GM12878 (cell line): ENCODE measurements around the gene CKS1B. TPM values are rescaled to one million over a fixed set of nuclear protein-coding genes. Genes with fewer than 3 reads are reported as not detected.

Experiments
- ATAC-seq: fragments of 200-7000 bp; cut with Tn5 transposase; 3 replicates; pipeline ENCODE4 v1.9.1; 2020; ENCODE audit warnings: mild to moderate bottlenecking, moderate library complexity
- BruUV-seq: library from RNA; stranded (reverse); fragments of 400-500 nt; replicated peaks from 2 replicates; lab custom pipeline; 2021; lab: Mats Ljungman, UMichigan
- CTCF ChIA-PET: fragments of 300-600 bp; sonication (Branson Sonifier 250); formaldehyde crosslinking; extraction: SDS; loops from one replicate; lab custom pipeline; 2021; ENCODE audit warnings: inconsistent platforms; lab: Yijun Ruan, JAX
- POLR2A ChIA-PET: fragments of 350-600 bp; formaldehyde crosslinking; extraction: SDS; loops from one replicate; lab custom pipeline; 2021; ENCODE audit warnings: inconsistent platforms; lab: Charles Lee
- RAD21 ChIA-PET: fragments of 300-600 bp; sonication (Branson Sonifier 250); formaldehyde crosslinking; loops from one replicate; lab custom pipeline; 2023; ENCODE audit warnings: antibody characterized with exemption; ENCODE audit not compliant: unreplicated experiment; lab: Charles Lee
- SMC1A ChIA-PET: fragments of 300-600 bp; sonication (Branson Sonifier 250); formaldehyde crosslinking; loops from one replicate; lab custom pipeline; 2023; ENCODE audit not compliant: unreplicated experiment, uncharacterized antibody; lab: Charles Lee
- DNase-seq: peaks from one replicate; pipeline ENCODE4 v3.0.0-alpha.2; 2011; ENCODE audit warnings: low read depth, low spot score
- FAIRE-seq: peaks from 3 replicates; lab custom pipeline; 2011; peaks lifted over from hg19 to GRCh38; lab: Jason Lieb, UNC
- H2AFZ ChIP-seq: 2 replicates; pipeline ENCODE4 v1.6.0; 2011; ENCODE audit warnings: low read depth, low read length, control low read depth; ENCODE audit not compliant: control insufficient read depth
- H3K27ac ChIP-seq: 2 replicates; pipeline ENCODE4 v1.5.1; 2011; ENCODE audit warnings: control low read depth; ENCODE audit not compliant: control insufficient read depth, insufficient read depth
- H3K27me3 ChIP-seq, 2 experiments: replicated peaks in 1 of 2; 2 replicates each; pipeline versions ENCODE4 v1.6.0 to v1.6.1; 2011; ENCODE audit warnings: low read length in 1 of 2; ENCODE audit not compliant: control insufficient read depth in 2 of 2, insufficient read depth in 2 of 2
- H3K36me3 ChIP-seq, 2 experiments: 2 replicates each; pipeline ENCODE4 v1.5.1; 2011; ENCODE audit warnings: low read length in 1 of 2; ENCODE audit not compliant: control insufficient read depth in 2 of 2, insufficient read depth in 2 of 2
- H3K4me1 ChIP-seq: 2 replicates; pipeline ENCODE4 v1.6.1; 2011; ENCODE audit warnings: mild to moderate bottlenecking, low read length, moderate library complexity, mixed read lengths; ENCODE audit not compliant: control insufficient read depth, insufficient read depth
- H3K4me2 ChIP-seq: 2 replicates; pipeline ENCODE4 v1.6.0; 2011; ENCODE audit warnings: control low read depth; ENCODE audit not compliant: control insufficient read depth, insufficient read depth
- H3K4me3 ChIP-seq: fragments of 200-600 bp; sonication (generic); 2 replicates; pipeline ENCODE4 v1.5.1; 2016
- H3K79me2 ChIP-seq: 2 replicates; pipeline ENCODE4 v1.6.0; 2011; ENCODE audit warnings: low read length; ENCODE audit not compliant: control insufficient read depth, insufficient read depth
- H3K9ac ChIP-seq: 2 replicates; pipeline ENCODE4 v1.8.0; 2011; ENCODE audit warnings: low read length, control low read depth, mixed read lengths; ENCODE audit not compliant: control insufficient read depth, insufficient read depth
- H3K9me3 ChIP-seq: replicated peaks from 3 replicates; pipeline ENCODE4 v1.5.1; 2011; ENCODE audit warnings: mild to moderate bottlenecking, low read length; ENCODE audit not compliant: control insufficient read depth, insufficient read depth
- H4K20me1 ChIP-seq: 2 replicates; pipeline ENCODE4 v1.6.0; 2011; ENCODE audit not compliant: control insufficient read depth, insufficient read depth
- BCL11A ChIP-seq: IDR thresholded peaks from 2 replicates; pipeline ENCODE4 v1.6.1; 2011; ENCODE audit warnings: low read depth, low read length
- ZBTB11 ChIP-seq: fragments of 450-650 bp; formaldehyde crosslinking; IDR thresholded peaks from 2 replicates; pipeline ENCODE4 v1.5.0; 2022; ENCODE audit warnings: mild to moderate bottlenecking, missing genetic modification characterization
- WGBS: methylation state at CpG from one replicate; pipeline ENCODE4 v1.1.6; 2016; ENCODE audit warnings: low lambda C conversion rate; ENCODE audit not compliant: insufficient replicate concordance, insufficient coverage; ENCODE audit errors: missing lambda C conversion rate; 5-methylcytosine and 5-hydroxymethylcytosine counted together
- in situ Hi-C: fragments of 300-500 bp; cut with MboI; formaldehyde crosslinking; loops from 9 replicates; pipeline ENCODE4 v1.14.3; 2018; ENCODE audit warnings: mixed read lengths
- intact Hi-C: fragments of 100-400 bp; cut with micrococcal nuclease; formaldehyde crosslinking; loops from one replicate; pipeline ENCODE4 v1.14.2; 2022; ENCODE audit not compliant: unreplicated experiment
- polyA plus RNA-seq, 11 experiments: library from polyadenylated mRNA; depleted of rRNA in 4 of 11; unstranded in 6 of 11; stranded (reverse) in 5 of 11; fragments of >200 nt; fragmentation: Nextera tagmentation in 4 of 11; fragmentation: Illumina TruSeq in 1 of 11; extraction: Ambion mirVana in 4 of 11; extraction: Trizol in 1 of 11; gene quantifications; 1 replicate in 1 of 11; 2 replicates in 10 of 11; pipeline versions ENCODE4 v1.2.1 to v1.2.3, GENCODE V29; 2011 to 2016; ENCODE audit warnings: inconsistent platforms in 2 of 11, missing spikeins in 2 of 11, low read depth in 1 of 11
- total RNA-seq, 4 experiments: library from RNA; depleted of rRNA in 3 of 4; stranded (reverse); fragments of >200 nt in 3 of 4; fragmentation: Illumina TruSeq in 1 of 4; extraction: Trizol in 1 of 4; gene quantifications; 2 replicates each; pipeline versions ENCODE4 v1.2.1 to v1.2.3, GENCODE V29; 2013 to 2021

The CKS1B gene
- total and polyA plus RNA-seq, 10 of the 15 experiments (the other 5 are each of a cell fraction or from before 2014, with no cell fraction given), result 125 to 608 (median 364) TPM

GRCh38 chr1:154931940-154932487, 42.5 kb upstream of the CKS1B start:
- H3K36me3 ChIP-seq, result peaks cover 3 to 19% of the 10 kb centered on the region in 2 experiments
- FAIRE-seq, result no peak
- RAD21 ChIA-PET, result no interaction called here
- H3K9ac ChIP-seq, result no peak overlapping the region
- no peak overlapping the region for H3K27ac ChIP-seq
- no peak overlapping the region for H3K4me3 ChIP-seq
- ATAC-seq, result no peak
- H4K20me1 ChIP-seq, result no peaks in the 10 kb centered on the region
- H3K9me3 ChIP-seq, result no peaks in the 10 kb centered on the region
- POLR2A ChIA-PET, result no interaction called here
- CTCF ChIA-PET, result interaction anchor here (1.1 kb wide), 1 partner anchor 50 kb away, joined by 3 read pairs; no protein-coding TSS in a partner anchor
- H3K79me2 ChIP-seq, result peaks cover 26% of the 10 kb centered on the region
- no peaks in the 10 kb centered on the region for H3K27me3 ChIP-seq
- no TSS peak for BruUV-seq
- WGBS, result 97% methylated on average over 11 of the region's 11 CpGs
- intact Hi-C loops, result no loop called here
- H3K4me2 ChIP-seq, result no peak overlapping the region
- H3K4me1 ChIP-seq, result no peaks in the 10 kb centered on the region
- in situ Hi-C loops, result no loop called here
- no peak for TF ChIP-seq ZBTB11 (CRISPR knock-in tag)
- TF ChIP-seq BCL11A, result no peak
- TF ChIP-seq, all 136 proteins: peak for 0
- SMC1A ChIA-PET, result interaction anchor here (0.6 to 0.9 kb wide), 2 partner anchors 9 to 532 kb away, joined by 3 to 4 read pairs; no protein-coding TSS in a partner anchor
- DNase-seq, result no peak
- H2AFZ ChIP-seq, result no peak overlapping the region
